Activated CD4-positive, alpha-beta T cell treated with anti-CD3 and anti-CD28 coated beads, Interleukin-2, amount 50 U/mL, for 16 hours (primary cell): ENCODE data around the gene PRDM9.
"Not testable (repeated sequence)": the region's sequence is repeated elsewhere in the genome, so short reads cannot be mapped to it uniquely, and the experiment has no call there.

Experiments
- DNase-seq: peaks from one replicate; pipeline ENCODE4 v3.0.0-alpha.2; 2020

The PRDM9 gene

GRCh38 chr5:23507278-23507685, at the start of gene PRDM9:
TSS of gene PRDM9 (plus strand) at chr5:23507609. CDS start at chr5:23509034, 1,425 bp downstream.
- DNase-seq, result no peak

- DNase-seq, result no peak
Measured at GRCh38 chr5:23457780-23458179, 49.6 kb upstream of the PRDM9 start.

GRCh38 chr5:23459214-23459613, 48.2 kb upstream of the PRDM9 start:
- no peak for DNase-seq

GRCh38 chr5:23461576-23461975, 45.8 kb upstream of the PRDM9 start:
- DNase-seq, result no peak

GRCh38 chr5:23466401-23466912, 41.0 kb upstream of the PRDM9 start:
- no peak for DNase-seq

GRCh38 chr5:23468658-23469057, 38.8 kb upstream of the PRDM9 start:
- DNase-seq, result no peak

GRCh38 chr5:23473915-23474314, 33.5 kb upstream of the PRDM9 start:
- DNase-seq, result no peak

- no peak for DNase-seq
Measured at GRCh38 chr5:23474315-23474714, 33.1 kb upstream of the PRDM9 start.

GRCh38 chr5:23476580-23476979, 30.8 kb upstream of the PRDM9 start:
- DNase-seq, result no peak

- no peak for DNase-seq
Measured at GRCh38 chr5:23482642-23483041, 24.8 kb upstream of the PRDM9 start.

- DNase-seq, result no peak
Measured at GRCh38 chr5:23483090-23483489, 24.3 kb upstream of the PRDM9 start.

- DNase-seq, result no peak
Measured at GRCh38 chr5:23484096-23484495, 23.3 kb upstream of the PRDM9 start.

- not testable (repeated sequence) for DNase-seq
Measured at GRCh38 chr5:23486227-23486626, 21.2 kb upstream of the PRDM9 start.

GRCh38 chr5:23490993-23491392, 16.4 kb upstream of the PRDM9 start:
- no peak for DNase-seq

GRCh38 chr5:23494558-23494957, 12.9 kb upstream of the PRDM9 start:
- no peak for DNase-seq

GRCh38 chr5:23496576-23496975, 10.8 kb upstream of the PRDM9 start:
- no peak for DNase-seq

- no peak for DNase-seq
Measured at GRCh38 chr5:23506329-23507236, 826 bp upstream of the PRDM9 start.

- not testable (repeated sequence) for DNase-seq
Measured at GRCh38 chr5:23510434-23510833, 3.0 kb downstream of the PRDM9 start.

GRCh38 chr5:23522553-23522952, 15.1 kb downstream of the PRDM9 start:
- no peak for DNase-seq

- DNase-seq, result no peak
Measured at GRCh38 chr5:23523031-23523430, 15.6 kb downstream of the PRDM9 start.

- DNase-seq, result no peak
Measured at GRCh38 chr5:23523998-23524397, 16.6 kb downstream of the PRDM9 start.

- no peak for DNase-seq
Measured at GRCh38 chr5:23525751-23526150, 18.3 kb downstream of the PRDM9 start.

GRCh38 chr5:23526616-23527015, 19.2 kb downstream of the PRDM9 start:
- DNase-seq, result not testable (repeated sequence)

- not testable (repeated sequence) for DNase-seq
Measured at GRCh38 chr5:23527216-23527920, 20.0 kb downstream of the PRDM9 start.
